ENCODE results near the gene MYO1A. TPM values are rescaled to one million over a fixed set of nuclear protein-coding genes. Genes with fewer than 3 reads are reported as not detected.

Gene MYO1A
- total and polyA plus RNA-seq, 10 of the 15 experiments (the other 5 are each of a cell fraction or from before 2014, with no cell fraction given), result 0.01 to 0.34 (median 0.15) TPM; not detected in 2

Other genes with a start within 250 kb of the MYO1A start
Only the 7 nearest of the 12 such genes appear.
- 0.05 and 0.06 TPM in 2 replicates for gene RDH16, start 92.5 kb downstream of the MYO1A start, total RNA-seq (2014; rRNA removed)
- 0.04 TPM in 1 of 2 replicates, not detected in the other for gene RDH16, start 92.5 kb downstream of the MYO1A start, total RNA-seq (2014; rRNA removed; fragmentation: Illumina TruSeq; extraction: Trizol)
- gene RDH16, start 92.5 kb downstream of the MYO1A start, total RNA-seq (2021), result 0.31 TPM in 1 of 2 replicates, not detected in the other
- gene RDH16, start 92.5 kb downstream of the MYO1A start, polyA plus RNA-seq (2011; rRNA removed), result 0.03 and 0.05 TPM in 2 replicates
- 0.09 TPM in 1 of 2 replicates, not detected in the other for gene RDH16, start 92.5 kb downstream of the MYO1A start, polyA plus RNA-seq (2014; fragmentation: Illumina TruSeq; extraction: Trizol)
- under 1 TPM; 0.04 to 0.08 TPM for gene RDH16, start 92.5 kb downstream of the MYO1A start, polyA plus RNA-seq (2014; fragmentation: Nextera tagmentation; extraction: Ambion mirVana)
- gene RDH16, start 92.5 kb downstream of the MYO1A start, polyA plus RNA-seq (2014; rRNA removed), result 0.15 and 0.18 TPM in 2 replicates
- gene RDH16, start 92.5 kb downstream of the MYO1A start, polyA plus RNA-seq (2016; fragmentation: Nextera tagmentation; extraction: Ambion mirVana), result under 1 TPM; 0.05 to 0.07 TPM
- gene ZBTB39, start 43.6 kb downstream of the MYO1A start, total RNA-seq (2014; rRNA removed), result 5.0 and 5.3 TPM in 2 replicates
- gene ZBTB39, start 43.6 kb downstream of the MYO1A start, total RNA-seq (2014; rRNA removed; fragmentation: Illumina TruSeq; extraction: Trizol), result 4.0 and 4.1 TPM in 2 replicates
- 5.6 and 6.0 TPM in 2 replicates for gene ZBTB39, start 43.6 kb downstream of the MYO1A start, total RNA-seq (2021)
- gene ZBTB39, start 43.6 kb downstream of the MYO1A start, polyA plus RNA-seq (2011; rRNA removed), result 5.2 and 6.8 TPM in 2 replicates
- gene ZBTB39, start 43.6 kb downstream of the MYO1A start, polyA plus RNA-seq (2014; fragmentation: Illumina TruSeq; extraction: Trizol), result 4.7 and 4.8 TPM in 2 replicates
- gene ZBTB39, start 43.6 kb downstream of the MYO1A start, polyA plus RNA-seq (2014; fragmentation: Nextera tagmentation; extraction: Ambion mirVana), result under 1 TPM; 0.88 to 0.93 TPM
- gene ZBTB39, start 43.6 kb downstream of the MYO1A start, polyA plus RNA-seq (2014; rRNA removed), result 4.2 and 4.4 TPM in 2 replicates
- gene ZBTB39, start 43.6 kb downstream of the MYO1A start, polyA plus RNA-seq (2016; fragmentation: Nextera tagmentation; extraction: Ambion mirVana), result 1 to 10 TPM; 3.0 to 4.4 TPM
- not detected in 2 replicates for gene TAC3, start 33.6 kb downstream of the MYO1A start, total RNA-seq (2014; rRNA removed)
- not detected in 2 replicates for gene TAC3, start 33.6 kb downstream of the MYO1A start, total RNA-seq (2014; rRNA removed; fragmentation: Illumina TruSeq; extraction: Trizol)
- gene TAC3, start 33.6 kb downstream of the MYO1A start, total RNA-seq (2021), result not detected in 2 replicates
- gene TAC3, start 33.6 kb downstream of the MYO1A start, polyA plus RNA-seq (2011; rRNA removed), result 0.11 and 0.13 TPM in 2 replicates
- not detected in 2 replicates for gene TAC3, start 33.6 kb downstream of the MYO1A start, polyA plus RNA-seq (2014; fragmentation: Illumina TruSeq; extraction: Trizol)
- under 1 TPM; 0.13 to 0.18 TPM for gene TAC3, start 33.6 kb downstream of the MYO1A start, polyA plus RNA-seq (2014; fragmentation: Nextera tagmentation; extraction: Ambion mirVana)
- gene TAC3, start 33.6 kb downstream of the MYO1A start, polyA plus RNA-seq (2014; rRNA removed), result not detected in 2 replicates
- gene TAC3, start 33.6 kb downstream of the MYO1A start, polyA plus RNA-seq (2016; fragmentation: Nextera tagmentation; extraction: Ambion mirVana), result not detected
- gene NEMP1, start 28.7 kb upstream of the MYO1A start, total RNA-seq (2014; rRNA removed), result 19.7 and 22.6 TPM in 2 replicates
- gene NEMP1, start 28.7 kb upstream of the MYO1A start, total RNA-seq (2014; rRNA removed; fragmentation: Illumina TruSeq; extraction: Trizol), result 17.7 and 19.7 TPM in 2 replicates
- gene NEMP1, start 28.7 kb upstream of the MYO1A start, total RNA-seq (2021), result 20.7 and 20.8 TPM in 2 replicates
- 45.9 and 61.7 TPM in 2 replicates for gene NEMP1, start 28.7 kb upstream of the MYO1A start, polyA plus RNA-seq (2011; rRNA removed)
- 24.9 and 30.5 TPM in 2 replicates for gene NEMP1, start 28.7 kb upstream of the MYO1A start, polyA plus RNA-seq (2014; fragmentation: Illumina TruSeq; extraction: Trizol)
- 1 to 10 TPM; 4.0 to 4.7 TPM for gene NEMP1, start 28.7 kb upstream of the MYO1A start, polyA plus RNA-seq (2014; fragmentation: Nextera tagmentation; extraction: Ambion mirVana)
- gene NEMP1, start 28.7 kb upstream of the MYO1A start, polyA plus RNA-seq (2014; rRNA removed), result 17.8 and 20.6 TPM in 2 replicates
- 10 to 100 TPM; 18.2 to 20.0 TPM for gene NEMP1, start 28.7 kb upstream of the MYO1A start, polyA plus RNA-seq (2016; fragmentation: Nextera tagmentation; extraction: Ambion mirVana)
- 28.4 and 30.1 TPM in 2 replicates for gene NAB2, start 39.0 kb upstream of the MYO1A start, total RNA-seq (2014; rRNA removed)
- gene NAB2, start 39.0 kb upstream of the MYO1A start, total RNA-seq (2014; rRNA removed; fragmentation: Illumina TruSeq; extraction: Trizol), result 13.0 and 13.6 TPM in 2 replicates
- 28.2 and 28.5 TPM in 2 replicates for gene NAB2, start 39.0 kb upstream of the MYO1A start, total RNA-seq (2021)
- 25.2 and 35.2 TPM in 2 replicates for gene NAB2, start 39.0 kb upstream of the MYO1A start, polyA plus RNA-seq (2011; rRNA removed)
- gene NAB2, start 39.0 kb upstream of the MYO1A start, polyA plus RNA-seq (2014; fragmentation: Illumina TruSeq; extraction: Trizol), result 7.9 and 17.0 TPM in 2 replicates
- gene NAB2, start 39.0 kb upstream of the MYO1A start, polyA plus RNA-seq (2014; fragmentation: Nextera tagmentation; extraction: Ambion mirVana), result 1 to 10 TPM in 1 of 2 experiments, under 1 TPM in 1; 0.35 to 1.0 TPM
- 28.0 and 28.6 TPM in 2 replicates for gene NAB2, start 39.0 kb upstream of the MYO1A start, polyA plus RNA-seq (2014; rRNA removed)
- 1 to 10 TPM; 3.6 to 5.8 TPM for gene NAB2, start 39.0 kb upstream of the MYO1A start, polyA plus RNA-seq (2016; fragmentation: Nextera tagmentation; extraction: Ambion mirVana)
- 100 and 101 TPM in 2 replicates for gene STAT6, start 61.2 kb upstream of the MYO1A start, total RNA-seq (2014; rRNA removed)
- 79.0 and 79.9 TPM in 2 replicates for gene STAT6, start 61.2 kb upstream of the MYO1A start, total RNA-seq (2014; rRNA removed; fragmentation: Illumina TruSeq; extraction: Trizol)
- gene STAT6, start 61.2 kb upstream of the MYO1A start, total RNA-seq (2021), result 146 and 163 TPM in 2 replicates
- gene STAT6, start 61.2 kb upstream of the MYO1A start, polyA plus RNA-seq (2011; rRNA removed), result 107 and 176 TPM in 2 replicates
- gene STAT6, start 61.2 kb upstream of the MYO1A start, polyA plus RNA-seq (2014; fragmentation: Illumina TruSeq; extraction: Trizol), result 161 and 168 TPM in 2 replicates
- 10 to 100 TPM; 14.2 to 17.3 TPM for gene STAT6, start 61.2 kb upstream of the MYO1A start, polyA plus RNA-seq (2014; fragmentation: Nextera tagmentation; extraction: Ambion mirVana)
- 153 and 157 TPM in 2 replicates for gene STAT6, start 61.2 kb upstream of the MYO1A start, polyA plus RNA-seq (2014; rRNA removed)
- gene STAT6, start 61.2 kb upstream of the MYO1A start, polyA plus RNA-seq (2016; fragmentation: Nextera tagmentation; extraction: Ambion mirVana), result 10 to 100 TPM; 61.0 to 63.3 TPM
- under 0.01 and 0.05 TPM in 2 replicates for gene LRP1, start 78.4 kb upstream of the MYO1A start, total RNA-seq (2014; rRNA removed)
- gene LRP1, start 78.4 kb upstream of the MYO1A start, total RNA-seq (2014; rRNA removed; fragmentation: Illumina TruSeq; extraction: Trizol), result 0.05 and 0.18 TPM in 2 replicates
- gene LRP1, start 78.4 kb upstream of the MYO1A start, total RNA-seq (2021), result 0.93 and 1.1 TPM in 2 replicates
- 0.24 TPM in 2 replicates for gene LRP1, start 78.4 kb upstream of the MYO1A start, polyA plus RNA-seq (2011; rRNA removed)
- 0.03 and 0.07 TPM in 2 replicates for gene LRP1, start 78.4 kb upstream of the MYO1A start, polyA plus RNA-seq (2014; fragmentation: Illumina TruSeq; extraction: Trizol)
- not detected for gene LRP1, start 78.4 kb upstream of the MYO1A start, polyA plus RNA-seq (2014; fragmentation: Nextera tagmentation; extraction: Ambion mirVana)
- 0.09 and 0.29 TPM in 2 replicates for gene LRP1, start 78.4 kb upstream of the MYO1A start, polyA plus RNA-seq (2014; rRNA removed)
- gene LRP1, start 78.4 kb upstream of the MYO1A start, polyA plus RNA-seq (2016; fragmentation: Nextera tagmentation; extraction: Ambion mirVana), result under 1 TPM; 0.23 to 0.28 TPM

Measured in GM12878 (cell line).